IMR-90 (cell line): Measurements from ENCODE around the gene SLC7A9. TPM values are rescaled to one million over a fixed set of nuclear protein-coding genes. Genes with fewer than 3 reads are reported as not detected.

Experiments
- ATAC-seq: fragments of 200-7000 bp; cut with Tn5 transposase; 2 replicates; pipeline ENCODE4 v1.9.1; 2020; ENCODE audit warnings: low read depth, mild to moderate bottlenecking, moderate library complexity
- BruUV-seq: library from RNA; stranded (reverse); fragments of 400-500 nt; replicated peaks from 2 replicates; lab custom pipeline; 2021; lab: Mats Ljungman, UMichigan
- CTCF ChIA-PET: fragments of 300-600 bp; formaldehyde crosslinking; extraction: SDS; loops from one replicate; lab custom pipeline; 2021; ENCODE audit warnings: antibody characterized with exemption; lab: Yijun Ruan, JAX
- POLR2A ChIA-PET: fragments of 300-600 bp; sonication (Branson Sonifier 250); formaldehyde crosslinking; loops from one replicate; lab custom pipeline; 2022; ENCODE audit warnings: antibody characterized with exemption; ENCODE audit not compliant: unreplicated experiment; lab: Charles Lee
- DNase-seq: peaks from one replicate; pipeline ENCODE4 v3.0.0; 2013
- H2AFZ ChIP-seq: replicated peaks from 2 replicates; pipeline ENCODE3; 2013; ENCODE audit warnings: low read length, mild to moderate bottlenecking; ENCODE audit not compliant: poor library complexity
- H2AK5ac ChIP-seq: 2 replicates; pipeline ENCODE4 v1.6.1; 2013; ENCODE audit warnings: low read depth, low read length, inconsistent platforms
- H2AK9ac ChIP-seq: replicated peaks from 2 replicates; pipeline ENCODE3; 2013; ENCODE audit warnings: mild to moderate bottlenecking, low read depth, low read length, moderate library complexity; ENCODE audit not compliant: poor library complexity
- H2BK120ac ChIP-seq: 2 replicates; pipeline ENCODE4 v1.6.1; 2013; ENCODE audit warnings: low read depth, low read length, inconsistent platforms
- H2BK15ac ChIP-seq: 3 replicates; pipeline ENCODE4 v1.6.1; 2013; ENCODE audit warnings: low read depth, low read length, inconsistent platforms
- H2BK20ac ChIP-seq: 2 replicates; pipeline ENCODE4 v1.6.1; 2013; ENCODE audit warnings: low read depth, mild to moderate bottlenecking, inconsistent platforms, low read length, moderate library complexity
- H2BK5ac ChIP-seq: 2 replicates; pipeline ENCODE4 v1.6.1; 2013; ENCODE audit warnings: mild to moderate bottlenecking, low read depth, low read length, inconsistent platforms; ENCODE audit not compliant: poor library complexity, severe bottlenecking
- H3K14ac ChIP-seq: replicated peaks from 2 replicates; pipeline ENCODE4 v1.6.1; 2013; ENCODE audit warnings: low read depth, low read length, inconsistent platforms
- H3K18ac ChIP-seq: 2 replicates; pipeline ENCODE4 v1.6.1; 2013; ENCODE audit warnings: low read depth, low read length, control low read depth
- H3K23ac ChIP-seq: 2 replicates; pipeline ENCODE4 v1.6.1; 2013; ENCODE audit warnings: low read depth, low read length, inconsistent platforms
- H3K27ac ChIP-seq: 2 replicates; pipeline ENCODE4 v1.5.1; 2013; ENCODE audit warnings: mild to moderate bottlenecking, control low read depth, low read length; ENCODE audit not compliant: insufficient read depth
- H3K27me3 ChIP-seq: 2 replicates; pipeline ENCODE4 v1.6.1; 2013; ENCODE audit warnings: low read length; ENCODE audit not compliant: control insufficient read depth, insufficient read depth
- H3K36me3 ChIP-seq: 2 replicates; pipeline ENCODE4 v1.6.1; 2013; ENCODE audit warnings: low read length, mixed read lengths; ENCODE audit not compliant: control insufficient read depth, insufficient read depth
- H3K4ac ChIP-seq: 2 replicates; pipeline ENCODE4 v1.6.1; 2013; ENCODE audit warnings: low read depth, low read length, inconsistent platforms
- H3K4me1 ChIP-seq: 2 replicates; pipeline ENCODE4 v1.6.1; 2013; ENCODE audit warnings: low read length, mixed read lengths; ENCODE audit not compliant: control insufficient read depth, insufficient read depth
- H3K4me2 ChIP-seq: 2 replicates; pipeline ENCODE4 v1.6.1; 2013; ENCODE audit warnings: low read depth, mild to moderate bottlenecking, control low read depth, low read length, moderate library complexity
- H3K4me3 ChIP-seq: 2 replicates; pipeline ENCODE4 v1.5.1; 2013; ENCODE audit warnings: low read depth, mild to moderate bottlenecking, control low read depth, low read length, moderate library complexity; ENCODE audit not compliant: insufficient read depth
- H3K56ac ChIP-seq: 2 replicates; pipeline ENCODE4 v1.6.1; 2013; ENCODE audit warnings: low read length, inconsistent platforms; ENCODE audit not compliant: insufficient read depth; ENCODE audit errors: extremely low read depth
- H3K79me1 ChIP-seq, 2 experiments: 2 replicates each; pipeline ENCODE4 v1.6.1; 2013; ENCODE audit warnings: low read length in 2 of 2, inconsistent platforms in 1 of 2, low read depth in 1 of 2
- H3K9ac ChIP-seq: 2 replicates; pipeline ENCODE4 v1.6.1; 2013; ENCODE audit warnings: low read depth, low read length, control low read depth
- H3K9me1 ChIP-seq: 2 replicates; pipeline ENCODE4 v1.6.1; 2013; ENCODE audit warnings: low read length, inconsistent platforms; ENCODE audit not compliant: insufficient read depth
- H3K9me3 ChIP-seq: 2 replicates; pipeline ENCODE4 v1.6.1; 2013; ENCODE audit warnings: low read length; ENCODE audit not compliant: control insufficient read depth, insufficient read depth
- H4K20me1 ChIP-seq: 2 replicates; pipeline ENCODE4 v1.6.1; 2013; ENCODE audit warnings: low read length, inconsistent platforms; ENCODE audit not compliant: insufficient read depth
- H4K5ac ChIP-seq: 2 replicates; pipeline ENCODE4 v1.6.1; 2013; ENCODE audit warnings: mild to moderate bottlenecking, low read depth, low read length, control low read depth
- H4K8ac ChIP-seq, 2 experiments: 2 replicates each; pipeline ENCODE4 v1.6.1; 2013; ENCODE audit warnings: low read depth in 2 of 2, low read length in 2 of 2, control low read depth in 1 of 2, inconsistent platforms in 1 of 2
- H4K91ac ChIP-seq: 2 replicates; pipeline ENCODE4 v1.6.1; 2013; ENCODE audit warnings: low read depth, low read length, inconsistent platforms; ENCODE audit not compliant: insufficient read depth
- BHLHE40 ChIP-seq: fragments of 150-350 bp; IDR thresholded peaks from 2 replicates; pipeline ENCODE4 v1.6.1; 2016; ENCODE audit warnings: mild to moderate bottlenecking, low read depth, low read length
- CTCF ChIP-seq: conservative IDR thresholded peaks from 2 replicates; pipeline ENCODE4 v1.5.1; 2012; ENCODE audit warnings: mild to moderate bottlenecking, low read depth, low read length, improper control_type of control experiment
- MXI1 ChIP-seq: IDR thresholded peaks from 2 replicates; pipeline ENCODE4 v1.6.1; 2012; ENCODE audit warnings: low read depth, mild to moderate bottlenecking, low read length, moderate library complexity, borderline replicate concordance
- NFE2L2 ChIP-seq: fragments of 150-350 bp; IDR thresholded peaks from 2 replicates; pipeline ENCODE4 v1.6.1; 2016; ENCODE audit warnings: low read depth, mild to moderate bottlenecking, low read length
- POLR2A ChIP-seq: IDR thresholded peaks from 2 replicates; pipeline ENCODE4 v1.6.1; 2012; ENCODE audit warnings: mild to moderate bottlenecking, low read depth, low read length
- WGBS, 2 experiments: methylation state at CpG; one replicate each; pipeline versions ENCODE4 v1.1.5 to v1.1.7; 2013; ENCODE audit warnings: missing lambda C conversion rate in 2 of 2; ENCODE audit not compliant: insufficient read length in 1 of 2; ENCODE audit errors: extremely low coverage in 2 of 2; 5-methylcytosine and 5-hydroxymethylcytosine counted together
- dilution Hi-C: fragments of 300-500 bp; cut with HindIII; formaldehyde crosslinking; loops from one replicate; pipeline ENCODE4 v1.14.3; 2018; ENCODE audit warnings: low sequenced_read_pairs; ENCODE audit not compliant: unreplicated experiment
- in situ Hi-C: fragments of 300-500 bp; cut with MboI; formaldehyde crosslinking; loops from 3 replicates; pipeline ENCODE4 v1.14.3; 2019; ENCODE audit warnings: low sequenced_read_pairs, inconsistent platforms, mixed read lengths
- intact Hi-C: fragments of 100-400 bp; cut with micrococcal nuclease; formaldehyde crosslinking; loops from 2 replicates; pipeline ENCODE4 v1.10.0; 2022
- polyA plus RNA-seq, 3 experiments: library from polyadenylated mRNA; depleted of rRNA; stranded (reverse); fragments of >200 nt; gene quantifications; 2 replicates each; pipeline ENCODE4 v1.2.3, GENCODE V29; 2012; ENCODE audit warnings: low replicate concordance in 1 of 3
- total RNA-seq: library from RNA; depleted of rRNA; stranded (reverse); fragments of >200 nt; gene quantifications from 2 replicates; pipeline ENCODE4 v1.2.3, GENCODE V29; 2012

SLC7A9 gene
- total and polyA plus RNA-seq, 2 of the 4 experiments (the other 2 are of a cell fraction), result not detected

- TF ChIP-seq NFE2L2 (no peak), POLR2A (no peak), MXI1 (no peak), CTCF (no peak), BHLHE40 (no peak)
- no peak overlapping the region for H3K27ac ChIP-seq
- H4K91ac ChIP-seq, result no peak overlapping the region
- H3K23ac ChIP-seq, result no peak overlapping the region
- no peak overlapping the region for H2BK20ac ChIP-seq
- no peak overlapping the region for H4K5ac ChIP-seq
- no peak overlapping the region for H2AK5ac ChIP-seq
- no peak for DNase-seq
- H3K18ac ChIP-seq, result no peak overlapping the region
- no TSS peak for BruUV-seq
- no peaks in the 10 kb centered on the region for H3K79me1 ChIP-seq
- H2BK120ac ChIP-seq, result no peak overlapping the region
- H3K56ac ChIP-seq, result no peak overlapping the region
- no peaks in the 10 kb centered on the region for H3K36me3 ChIP-seq
- H3K4ac ChIP-seq, result no peak overlapping the region
- dilution Hi-C loops, result no loop called here
- H3K9me1 ChIP-seq, result no peaks in the 10 kb centered on the region
- peaks cover 10% of the 10 kb centered on the region; the same call in 1 of the 2 replicates for H3K27me3 ChIP-seq
- no peak overlapping the region for H2BK15ac ChIP-seq
- H3K9me3 ChIP-seq, result no peaks in the 10 kb centered on the region
- no peak overlapping the region for H3K9ac ChIP-seq
- ATAC-seq, result no peak
- intact Hi-C loops, result no loop called here
- no peak overlapping the region for H4K8ac ChIP-seq
- in situ Hi-C loops, result no loop called here
- H4K20me1 ChIP-seq, result no peaks in the 10 kb centered on the region
- no peak overlapping the region for H3K4me2 ChIP-seq
- ChIA-PET CTCF (no interaction called here), POLR2A (no interaction called here)
- H3K14ac ChIP-seq, result no peak overlapping the region
- no peaks in the 10 kb centered on the region for H3K4me1 ChIP-seq
- H2AK9ac ChIP-seq, result no peak overlapping the region
- no peak overlapping the region for H2BK5ac ChIP-seq
- 63% methylated on average over 1 of the region's 6 CpGs; no CpG with 5 or more reads in 1 of the 2 experiments for WGBS, 2 experiments
- no peak overlapping the region for H3K4me3 ChIP-seq
- H2AFZ ChIP-seq, result no peak overlapping the region
These were observed 54.9 kb downstream of the SLC7A9 start for GRCh38 chr19:32814624-32815023.
